DND-41 (cell line): ENCODE measurements around the gene ARF3.

ENCODE experiments used
- EZH2 ChIP-seq: IDR thresholded peaks from 3 replicates; pipeline ENCODE4 v1.6.1; 2012; ENCODE audit warnings: borderline replicate concordance, low read depth, mild to moderate bottlenecking, moderate library complexity, low read length, inconsistent platforms; ENCODE audit not compliant: severe bottlenecking
- TF ChIP-seq, protein P1 (sequence below): IDR thresholded peaks from 2 replicates; pipeline ENCODE4 v1.5.1; 2012; ENCODE audit warnings: borderline replicate concordance, low read length, moderate library complexity, mild to moderate bottlenecking; ENCODE audit not compliant: poor library complexity, severe bottlenecking; ENCODE audit errors: extremely low read depth

DNA sequence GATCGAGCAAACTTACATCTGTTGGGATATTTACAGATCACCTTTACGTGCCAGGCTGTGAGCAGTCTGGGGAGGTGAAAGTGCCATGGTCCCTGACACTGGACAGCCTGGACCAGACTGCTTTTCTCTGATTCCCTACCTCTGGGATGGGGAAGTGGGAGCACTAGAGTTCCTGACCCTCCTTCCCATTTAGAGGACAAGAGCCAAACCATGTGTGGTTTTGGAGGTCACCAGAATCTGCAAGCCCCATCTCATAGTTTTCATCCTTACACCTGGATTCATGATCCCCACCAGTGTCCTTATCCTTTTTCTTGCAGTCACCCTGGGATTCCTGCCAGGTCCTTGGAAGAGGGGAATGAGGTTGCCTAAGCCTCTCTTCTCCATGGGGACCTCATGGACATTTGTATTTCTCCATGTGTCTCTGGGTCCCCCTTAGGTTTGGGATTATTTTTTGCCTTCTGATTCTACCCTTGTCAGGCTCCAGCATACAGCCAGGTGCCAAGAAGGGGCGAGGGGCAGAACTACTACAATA lies 15.7 kb upstream of the ARF3 start:
- TF ChIP-seq, protein P1, sequence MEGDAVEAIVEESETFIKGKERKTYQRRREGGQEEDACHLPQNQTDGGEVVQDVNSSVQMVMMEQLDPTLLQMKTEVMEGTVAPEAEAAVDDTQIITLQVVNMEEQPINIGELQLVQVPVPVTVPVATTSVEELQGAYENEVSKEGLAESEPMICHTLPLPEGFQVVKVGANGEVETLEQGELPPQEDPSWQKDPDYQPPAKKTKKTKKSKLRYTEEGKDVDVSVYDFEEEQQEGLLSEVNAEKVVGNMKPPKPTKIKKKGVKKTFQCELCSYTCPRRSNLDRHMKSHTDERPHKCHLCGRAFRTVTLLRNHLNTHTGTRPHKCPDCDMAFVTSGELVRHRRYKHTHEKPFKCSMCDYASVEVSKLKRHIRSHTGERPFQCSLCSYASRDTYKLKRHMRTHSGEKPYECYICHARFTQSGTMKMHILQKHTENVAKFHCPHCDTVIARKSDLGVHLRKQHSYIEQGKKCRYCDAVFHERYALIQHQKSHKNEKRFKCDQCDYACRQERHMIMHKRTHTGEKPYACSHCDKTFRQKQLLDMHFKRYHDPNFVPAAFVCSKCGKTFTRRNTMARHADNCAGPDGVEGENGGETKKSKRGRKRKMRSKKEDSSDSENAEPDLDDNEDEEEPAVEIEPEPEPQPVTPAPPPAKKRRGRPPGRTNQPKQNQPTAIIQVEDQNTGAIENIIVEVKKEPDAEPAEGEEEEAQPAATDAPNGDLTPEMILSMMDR: no peak
- TF ChIP-seq EZH2: no peak
